Activated CD8-positive, alpha-beta T cell treated with anti-CD3 and anti-CD28 coated beads for 36 hours (primary cell): ENCODE measurements around the gene AFP. TPM values are rescaled to one million over a fixed set of nuclear protein-coding genes. Genes with fewer than 3 reads are reported as not detected.

Experiments used
- ATAC-seq: fragments of 200-7000 bp; cut with Tn5 transposase; one replicate; pipeline ENCODE4 v1.10.0; 2021; ENCODE audit warnings: mild to moderate bottlenecking, moderate library complexity
- CTCF ChIA-PET: fragments of 350-600 bp; sonication (Branson Sonifier 250); formaldehyde crosslinking; loops from one replicate; lab custom pipeline; 2021; ENCODE audit warnings: antibody characterized with exemption; lab: Charles Lee
- POLR2A ChIA-PET: fragments of 350-600 bp; sonication (Branson Sonifier 250); formaldehyde crosslinking; loops from one replicate; lab custom pipeline; 2021; ENCODE audit warnings: antibody characterized with exemption; lab: Charles Lee
- DNase-seq: peaks from one replicate; pipeline ENCODE4 v3.0.0-alpha.2; 2020
- H3K27ac Mint-ChIP-seq: one replicate; pipeline ENCODE4 v1.8.0; 2021; ENCODE audit warnings: mild to moderate bottlenecking, mixed read lengths
- H3K27me3 Mint-ChIP-seq: one replicate; pipeline ENCODE4 v1.8.0; 2021; ENCODE audit warnings: mixed read lengths
- H3K36me3 Mint-ChIP-seq: one replicate; pipeline ENCODE4 v1.8.0; 2021; ENCODE audit warnings: low read depth, mixed read lengths
- H3K4me1 Mint-ChIP-seq: one replicate; pipeline ENCODE4 v1.8.0; 2021; ENCODE audit warnings: low read depth, mixed read lengths
- H3K4me3 Mint-ChIP-seq: one replicate; pipeline ENCODE4 v1.8.0; 2021; ENCODE audit warnings: mild to moderate bottlenecking, moderate library complexity, mixed read lengths
- H3K9me3 Mint-ChIP-seq: one replicate; pipeline ENCODE4 v1.8.0; 2021; ENCODE audit warnings: mixed read lengths
- intact Hi-C: fragments of 100-400 bp; cut with micrococcal nuclease; formaldehyde crosslinking; loops from one replicate; pipeline ENCODE4 v1.10.0; 2022
- total RNA-seq, 2 experiments: library from RNA; stranded (reverse); gene quantifications; one replicate each; pipeline ENCODE4 v1.2.3, GENCODE V29; 2021
- TF ChIP-seq, protein P1 (sequence below): fragments of 200-600 bp; IDR thresholded peaks from one replicate; pipeline ENCODE4 v1.8.0; 2022; ENCODE audit warnings: antibody characterized with exemption, mild to moderate bottlenecking

AFP gene
- total RNA-seq, 2 experiments from 2014 or later, result not detected

DNA sequence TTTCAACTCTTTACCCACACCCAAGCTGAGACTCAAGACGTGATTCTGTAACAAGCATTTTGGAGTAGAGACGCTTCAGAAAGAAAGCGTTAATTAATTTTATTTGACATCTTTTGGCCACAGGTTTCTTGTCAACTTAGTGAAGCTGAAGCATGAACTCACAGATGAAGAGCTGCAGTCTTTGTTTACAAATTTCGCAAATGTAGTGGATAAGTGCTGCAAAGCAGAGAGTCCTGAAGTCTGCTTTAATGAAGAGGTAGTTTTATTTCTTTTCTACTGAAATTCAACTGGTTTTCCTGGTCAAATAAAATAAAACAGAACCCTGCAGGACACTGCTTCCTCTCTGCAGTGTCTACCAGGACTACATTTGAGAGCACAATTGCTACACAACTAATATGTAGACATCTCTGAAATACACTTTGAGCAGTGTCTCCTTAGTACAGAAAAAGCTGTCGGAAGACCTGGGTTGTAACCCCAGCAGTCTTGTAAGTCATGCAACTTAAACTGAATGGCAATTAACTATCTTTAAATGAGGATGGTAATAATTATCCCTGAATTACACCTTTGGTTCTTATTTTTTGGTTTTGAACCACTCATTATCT lies 65.7 kb downstream of the AFP start:
- Mint-ChIP-seq H3K27me3 (no peaks in the 10 kb centered on the region), H3K9me3 (no peaks in the 10 kb centered on the region), H3K36me3 (no peaks in the 10 kb centered on the region), H3K4me3 (no peak overlapping the region), H3K4me1 (no peaks in the 10 kb centered on the region), H3K27ac (no peak overlapping the region)
- POLR2A ChIA-PET, result no interaction called here
- DNase-seq (no peak), ATAC-seq (no peak)
- TF ChIP-seq, protein P1, sequence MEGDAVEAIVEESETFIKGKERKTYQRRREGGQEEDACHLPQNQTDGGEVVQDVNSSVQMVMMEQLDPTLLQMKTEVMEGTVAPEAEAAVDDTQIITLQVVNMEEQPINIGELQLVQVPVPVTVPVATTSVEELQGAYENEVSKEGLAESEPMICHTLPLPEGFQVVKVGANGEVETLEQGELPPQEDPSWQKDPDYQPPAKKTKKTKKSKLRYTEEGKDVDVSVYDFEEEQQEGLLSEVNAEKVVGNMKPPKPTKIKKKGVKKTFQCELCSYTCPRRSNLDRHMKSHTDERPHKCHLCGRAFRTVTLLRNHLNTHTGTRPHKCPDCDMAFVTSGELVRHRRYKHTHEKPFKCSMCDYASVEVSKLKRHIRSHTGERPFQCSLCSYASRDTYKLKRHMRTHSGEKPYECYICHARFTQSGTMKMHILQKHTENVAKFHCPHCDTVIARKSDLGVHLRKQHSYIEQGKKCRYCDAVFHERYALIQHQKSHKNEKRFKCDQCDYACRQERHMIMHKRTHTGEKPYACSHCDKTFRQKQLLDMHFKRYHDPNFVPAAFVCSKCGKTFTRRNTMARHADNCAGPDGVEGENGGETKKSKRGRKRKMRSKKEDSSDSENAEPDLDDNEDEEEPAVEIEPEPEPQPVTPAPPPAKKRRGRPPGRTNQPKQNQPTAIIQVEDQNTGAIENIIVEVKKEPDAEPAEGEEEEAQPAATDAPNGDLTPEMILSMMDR, result no peak
- intact Hi-C loops, result no loop called here
- CTCF ChIA-PET, result no interaction called here

DNA sequence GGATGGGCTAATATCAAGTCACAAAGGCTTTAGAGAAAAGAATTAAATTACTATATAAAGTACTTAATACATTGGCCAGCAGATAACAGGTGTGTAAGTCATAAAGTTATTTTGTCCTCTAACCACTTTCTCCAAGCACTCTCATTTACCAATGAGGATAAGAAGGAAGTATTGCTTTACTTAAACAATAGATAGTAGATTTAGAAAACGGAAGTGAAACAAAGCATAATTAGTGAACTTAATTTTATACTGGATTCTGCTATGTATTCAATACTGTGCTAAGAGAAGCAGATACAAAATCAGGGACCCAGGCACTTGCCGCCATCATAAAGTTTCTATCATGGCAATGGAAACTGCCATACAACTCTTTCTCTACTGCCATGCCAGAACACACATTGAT lies 69.5 kb downstream of the AFP start:
- TF ChIP-seq, protein P1, result no peak
- Mint-ChIP-seq H3K4me3 (no peak overlapping the region), H3K4me1 (no peaks in the 10 kb centered on the region), H3K27me3 (no peaks in the 10 kb centered on the region), H3K27ac (no peak overlapping the region), H3K36me3 (no peaks in the 10 kb centered on the region), H3K9me3 (no peaks in the 10 kb centered on the region)
- ChIA-PET POLR2A (no interaction called here), CTCF (interaction anchor here (0.5 kb wide), 1 partner anchor 25 kb away, joined by 4 read pairs; no protein-coding TSS in a partner anchor)
- no peak for DNase-seq
- intact Hi-C loops, result no loop called here
- no peak for ATAC-seq

Other genes with a start within 250 kb of the AFP start
- gene ANKRD17, start 177.4 kb upstream of the AFP start, total RNA-seq, result 10 to 100 TPM; 50.8 to 53.1 TPM
- not detected for gene ALB, start 31.9 kb upstream of the AFP start, total RNA-seq
- not detected for gene AFM, start 45.5 kb downstream of the AFP start, total RNA-seq
- gene RASSF6, start 184.2 kb downstream of the AFP start, total RNA-seq, result not detected